ENCODE results near the gene VAV2. TPM values are rescaled to one million over a fixed set of nuclear protein-coding genes. Genes with fewer than 3 reads are reported as not detected.

Gene VAV2
- total RNA-seq, 8 experiments from 2014 or later = 5.9 to 33.0 (median 14.9) TPM

DNA sequence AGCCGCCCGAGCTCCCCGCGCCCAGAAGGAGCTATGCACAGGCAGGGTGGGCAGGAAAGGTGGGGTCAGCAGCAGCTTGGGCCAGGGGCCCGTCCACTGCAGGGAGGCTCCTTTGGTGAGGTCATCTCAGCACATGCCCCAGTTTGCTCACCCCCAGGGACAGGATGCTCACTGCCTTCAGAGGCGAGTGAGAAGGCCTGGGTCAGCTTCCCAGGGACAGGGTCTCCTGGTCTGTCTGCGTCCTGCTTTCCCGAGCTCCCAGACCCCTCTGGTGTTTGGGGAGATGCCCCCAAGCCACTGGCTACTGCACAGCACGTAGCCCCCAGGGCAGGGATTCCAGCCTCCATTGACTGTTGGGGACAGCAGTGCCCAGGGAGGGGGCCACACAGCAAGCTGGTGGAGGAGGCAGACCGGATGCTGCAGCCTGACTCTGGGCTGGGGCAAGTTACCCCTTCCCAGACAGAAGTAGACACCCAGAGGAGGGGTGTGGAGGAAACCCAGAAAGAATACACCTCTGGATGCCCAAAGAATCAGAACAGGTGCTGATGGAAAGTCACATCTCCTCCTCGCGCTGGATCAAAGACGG is 253.4 kb downstream of the VAV2 start:
- Histone ChIP-seq H3K4me1 (replicated peaks in 1 of 2) (peaks cover 31 to 45% of the 10 kb centered on the region in 2 donors), H3K27ac (peak overlapping the region in 1 of 2 donors; percentile 37), H3K4me3 (no peak overlapping the region)
- in situ Hi-C loops (cut with MboI; ENCODE audit: low pct_unique_long_range_greater_than_20kb in 2 of 9, low sequenced_read_pairs in 9 of 9, unreplicated experiment in 9 of 9) = loop anchor here in 1 of 9 experiments (25.0 kb wide), 1 partner anchor 201 kb away; the partner anchor contains the start of gene ADAMTSL2
- no peak for ATAC-seq (replicated peaks in 6 of 8)
- 20 to 100% (median 91%) methylated on average over 1 to 6 of the region's 13 CpGs; no CpG with 5 or more reads in 4 of the 10 experiments for WGBS, 10 experiments

DNA sequence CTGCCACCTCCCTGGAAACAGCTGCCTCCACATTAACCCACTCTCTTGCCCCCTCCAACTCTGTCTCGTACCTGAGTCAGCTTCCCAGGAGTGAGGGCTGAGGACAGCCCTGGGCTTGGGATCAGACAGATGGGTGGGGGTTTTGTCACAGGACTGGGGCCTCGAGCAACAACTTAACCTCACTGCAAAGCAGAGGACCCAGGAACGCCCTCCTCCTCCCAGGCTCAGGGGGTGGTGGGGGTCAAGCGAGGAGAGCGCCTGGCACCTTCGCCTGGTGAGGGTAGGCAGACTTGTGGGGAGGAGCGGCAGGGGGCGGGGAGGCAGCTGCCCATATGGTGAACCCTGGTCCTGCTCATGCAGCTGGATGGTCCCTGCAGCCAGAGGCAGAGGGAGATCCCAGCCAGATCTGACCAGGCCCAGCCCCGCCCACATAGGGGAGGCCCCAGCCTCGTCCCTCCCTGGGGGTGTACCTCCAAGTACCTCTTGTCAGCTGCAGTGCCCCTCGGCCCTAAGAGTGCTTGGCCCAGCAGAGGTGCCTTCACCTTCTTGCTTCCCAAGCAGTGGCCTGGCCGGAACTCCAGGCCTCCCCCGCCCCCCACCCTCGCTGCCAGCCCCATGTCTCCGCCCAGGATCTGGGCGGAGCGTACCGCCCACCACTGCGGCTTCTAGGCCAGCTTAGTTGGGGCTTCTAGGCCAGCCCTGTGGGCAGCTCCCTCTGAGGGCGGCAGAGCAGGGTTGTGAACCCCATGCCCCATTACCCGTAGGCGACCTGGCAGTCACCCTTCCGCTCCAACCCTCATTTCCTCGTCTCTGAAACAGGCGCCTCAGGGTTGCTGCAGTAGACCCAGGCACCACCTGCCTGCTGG is 254.1 kb downstream of the VAV2 start, which contains the start of gene SARDH:
SARDH (minus strand) TSS at position 579 of the 866 bp plus-strand sequence. CDS start 4,179 bp downstream, outside the sequence.
- H3K4me1 ChIP-seq (replicated peaks in 1 of 2) = peaks cover 31 to 45% of the 10 kb centered on the region in 2 donors
- H3K27ac ChIP-seq = peak within 1 kb of the TSS in 1 of 2 donors; percentile 37
- H3K4me3 ChIP-seq = peak within 1 kb of the TSS in 4 of 5 donors; percentile 15 to 30 (median 21)
- WGBS, 10 experiments = 0 to 43% methylated on average over 1 to 2 of the region's 25 CpGs; no CpG with 5 or more reads in 8 of the 10 experiments
- in situ Hi-C loops (cut with MboI; ENCODE audit: low pct_unique_long_range_greater_than_20kb in 2 of 9, low sequenced_read_pairs in 9 of 9, unreplicated experiment in 9 of 9) = loop anchor here in 1 of 9 experiments (25.0 kb wide), 1 partner anchor 201 kb away; the partner anchor contains the start of gene ADAMTSL2
- ATAC-seq (replicated peaks in 6 of 8) = peak; percentile 79 to 90 (median 82)

DNA sequence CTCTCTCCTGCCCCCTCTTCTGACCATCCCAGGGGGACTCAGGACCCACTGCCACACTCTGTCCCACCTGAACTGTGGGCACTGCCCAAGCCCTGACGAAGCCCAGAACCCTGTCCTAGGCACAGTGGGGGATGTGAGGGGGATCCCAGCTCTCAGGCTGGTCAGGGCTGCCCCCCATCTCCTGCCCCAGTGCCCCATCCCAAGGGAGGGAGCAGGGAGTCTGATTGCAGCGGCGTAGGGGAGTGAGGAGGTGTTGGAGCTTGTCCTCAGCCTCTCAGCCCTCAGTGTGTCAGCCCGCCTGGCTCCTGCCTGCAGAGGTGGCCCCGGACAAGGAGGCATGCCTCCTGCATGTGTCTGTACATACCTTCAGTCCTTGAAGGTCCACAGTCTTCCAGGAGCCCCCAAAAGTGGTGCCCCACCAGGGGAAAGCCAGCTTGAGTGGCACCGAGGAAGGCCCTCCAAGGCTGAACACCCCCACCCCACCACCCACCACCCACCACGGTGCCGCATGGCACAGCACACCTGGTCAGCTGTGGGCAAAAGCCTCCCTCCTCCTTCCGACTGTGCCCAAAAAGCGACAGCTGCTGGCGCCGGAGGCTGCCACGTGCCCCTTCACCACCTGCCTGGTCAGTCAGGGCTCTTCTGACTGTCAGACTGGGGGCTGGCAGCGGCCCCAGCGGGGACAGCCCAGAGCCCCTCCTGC is 254.9 kb downstream of the VAV2 start:
- ATAC-seq (replicated peaks in 6 of 8) = no peak
- peak overlapping the region in 1 of 2 donors; percentile 5 for H3K27ac ChIP-seq

DNA sequence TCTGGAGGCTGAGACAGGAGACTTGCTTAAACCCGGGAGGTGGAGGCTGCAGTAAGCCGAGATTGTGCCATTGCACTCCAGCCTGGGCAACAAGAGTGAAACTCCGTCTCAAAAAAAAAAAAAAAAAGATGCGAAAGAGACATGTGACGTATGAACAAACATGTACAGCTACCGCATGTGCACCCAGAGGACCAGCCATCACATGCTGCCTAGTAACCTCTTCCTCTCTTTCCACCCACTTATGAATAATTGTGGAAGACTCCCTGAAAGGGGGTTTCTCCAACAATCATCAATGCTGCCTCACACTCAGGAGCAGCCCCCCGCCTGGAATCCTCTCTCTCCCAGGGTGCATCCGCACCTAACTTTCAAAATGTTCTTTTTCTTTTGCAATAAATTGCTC is 256.2 kb downstream of the VAV2 start:
- peak overlapping the region; percentile 60 to 66 for H3K27ac ChIP-seq
- WGBS, 10 experiments = 65 to 100% (median 90%) methylated on average over 1 to 7 of the region's 8 CpGs
- in situ Hi-C loops (cut with MboI; ENCODE audit: low pct_unique_long_range_greater_than_20kb in 2 of 9, low sequenced_read_pairs in 9 of 9, unreplicated experiment in 9 of 9) = loop anchor here in 1 of 9 experiments (25.0 kb wide), 1 partner anchor 199 kb away; the partner anchor contains the start of gene ADAMTSL2
- H3K4me3 ChIP-seq = no peak overlapping the region
- H3K4me1 ChIP-seq (replicated peaks in 1 of 2) = peaks cover 31 to 42% of the 10 kb centered on the region in 2 donors
- no peak for ATAC-seq (replicated peaks in 6 of 8)

More for the DNA sequence above, 254.9 kb downstream of the VAV2 start:
- in situ Hi-C loops (cut with MboI; ENCODE audit: low pct_unique_long_range_greater_than_20kb in 2 of 9, low sequenced_read_pairs in 9 of 9, unreplicated experiment in 9 of 9) = loop anchor here in 1 of 9 experiments (25.0 kb wide), 1 partner anchor 200 kb away; the partner anchor contains the start of gene ADAMTSL2
- Histone ChIP-seq H3K4me1 (replicated peaks in 1 of 2) (peaks cover 31 to 42% of the 10 kb centered on the region in 2 donors), H3K4me3 (no peak overlapping the region)
- 29 to 93% (median 67%) methylated on average over 1 to 3 of the region's 15 CpGs; no CpG with 5 or more reads in 6 of the 10 experiments for WGBS, 10 experiments

DNA sequence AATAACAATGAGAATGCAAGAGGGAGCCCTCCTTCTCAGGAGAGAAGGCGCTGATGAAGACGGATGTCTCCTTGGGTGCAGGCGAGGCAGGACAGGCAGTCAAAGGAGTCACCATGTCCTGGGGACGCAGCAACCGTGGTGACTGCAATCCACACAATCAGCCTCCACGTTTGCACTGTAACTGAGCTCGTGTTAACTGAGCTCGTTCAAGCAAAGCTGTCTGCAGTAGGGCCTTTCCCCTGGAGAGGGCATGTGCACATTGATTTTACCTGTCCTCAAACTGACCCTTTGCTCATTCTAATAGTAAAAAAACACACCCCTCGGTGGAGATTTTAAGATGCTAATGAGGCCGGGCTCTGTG is 256.7 kb downstream of the VAV2 start:
- peak in 5 of 8 experiments; percentile 14 to 39 (median 18) for ATAC-seq (replicated peaks in 6 of 8)
- 0 to 67% (median 19%) methylated on average over 1 to 8 of the region's 10 CpGs; no CpG with 5 or more reads in 5 of the 10 experiments for WGBS, 10 experiments
- no peak overlapping the region for H3K4me3 ChIP-seq
- H3K27ac ChIP-seq = peak overlapping the region; percentile 60 to 66
- in situ Hi-C loops (cut with MboI; ENCODE audit: low pct_unique_long_range_greater_than_20kb in 2 of 9, low sequenced_read_pairs in 9 of 9, unreplicated experiment in 9 of 9) = loop anchor here in 1 of 9 experiments (25.0 kb wide), 1 partner anchor 198 kb away; the partner anchor contains the start of gene ADAMTSL2
- peaks cover 31 to 42% of the 10 kb centered on the region in 2 donors for H3K4me1 ChIP-seq (replicated peaks in 1 of 2)

DNA sequence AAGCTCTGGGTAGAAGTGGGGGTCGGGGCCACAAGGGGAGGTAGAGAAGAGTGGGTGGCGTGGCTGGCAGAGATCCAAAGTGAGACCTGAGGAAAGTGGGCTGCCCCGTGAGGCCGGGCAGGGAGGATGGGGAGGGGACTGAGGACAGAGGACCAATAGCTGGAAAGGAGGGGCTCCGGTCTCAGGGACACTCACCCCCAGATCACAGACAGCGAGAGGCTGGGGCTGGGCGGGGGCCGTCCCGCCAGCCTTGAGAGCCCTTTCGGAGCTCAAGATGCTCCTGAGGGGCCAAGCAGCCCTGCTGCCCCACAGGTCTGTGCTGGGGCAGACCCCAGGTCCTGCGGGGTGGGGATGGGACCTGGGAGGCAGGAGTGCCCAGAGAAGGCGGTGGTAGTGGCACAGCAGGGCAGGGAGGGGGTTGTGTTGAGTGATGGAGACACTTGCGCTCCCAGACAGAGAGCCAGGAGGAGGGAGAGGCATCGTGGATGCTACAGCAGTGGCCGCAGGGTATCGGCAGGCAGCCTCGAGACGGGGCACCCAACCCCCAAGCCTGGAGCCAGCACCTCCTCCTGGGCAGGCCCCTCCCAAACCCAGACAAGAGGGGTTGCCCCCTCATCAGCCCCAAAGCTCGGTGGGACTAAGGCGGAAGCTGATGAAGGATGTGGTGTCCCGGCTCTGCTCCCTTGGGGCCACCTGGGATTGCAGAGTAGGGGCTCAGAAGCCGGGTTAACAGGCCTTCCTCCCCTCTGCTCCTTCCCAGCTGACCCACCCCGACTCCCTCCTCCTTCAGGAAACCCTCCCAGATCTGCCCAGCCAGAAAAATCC is 257.3 kb downstream of the VAV2 start:
- no peak overlapping the region for H3K4me3 ChIP-seq
- peak overlapping the region; percentile 60 to 66 for H3K27ac ChIP-seq
- H3K4me1 ChIP-seq (replicated peaks in 1 of 2) = peaks cover 31 to 42% of the 10 kb centered on the region in 2 donors
- 20% methylated on average over 2 of the region's 23 CpGs; no CpG with 5 or more reads in 9 of the 10 experiments for WGBS, 10 experiments
- in situ Hi-C loops (cut with MboI; ENCODE audit: low pct_unique_long_range_greater_than_20kb in 2 of 9, low sequenced_read_pairs in 9 of 9, unreplicated experiment in 9 of 9) = loop anchor here in 1 of 9 experiments (25.0 kb wide), 1 partner anchor 198 kb away; the partner anchor contains the start of gene ADAMTSL2
- peak in 3 of 8 experiments; percentile 16 to 18 (median 16) for ATAC-seq (replicated peaks in 6 of 8)

DNA sequence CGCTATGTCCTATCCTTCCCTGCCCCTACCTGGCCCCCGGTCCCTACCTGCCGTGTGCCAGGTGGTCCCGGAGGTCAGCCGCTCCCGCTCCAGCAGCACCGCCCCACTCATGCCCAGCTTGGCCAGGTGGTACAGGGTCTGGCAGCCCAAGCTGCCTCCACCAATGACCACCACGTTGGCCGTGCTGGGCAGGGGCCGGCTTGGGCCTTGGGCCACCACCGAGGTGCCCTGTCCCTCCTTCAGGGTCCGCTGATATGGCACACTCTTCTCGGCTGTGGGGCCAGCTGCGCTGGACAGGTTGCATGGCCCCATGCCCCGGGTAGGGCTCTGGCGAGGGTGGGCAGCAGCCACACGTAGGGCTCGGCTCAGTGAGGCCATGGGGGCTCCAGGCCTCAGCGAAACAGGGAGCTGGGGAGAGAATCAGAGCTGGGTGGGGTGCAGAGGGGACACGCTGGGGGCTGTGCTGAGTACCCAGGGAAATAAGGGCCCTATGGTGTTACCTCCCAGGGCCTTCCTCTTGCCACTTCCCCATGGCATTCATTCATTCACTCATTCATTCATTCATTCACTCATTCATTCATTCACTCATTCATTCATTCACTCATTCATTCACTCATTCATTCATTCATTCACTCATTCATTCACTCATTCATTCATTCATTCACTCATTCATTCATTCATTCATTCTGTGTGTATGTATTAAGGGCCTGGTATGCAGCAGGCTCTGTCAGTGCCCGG is 258.2 kb downstream of the VAV2 start:
- no peak for ATAC-seq (replicated peaks in 6 of 8)
- Histone ChIP-seq H3K27ac (no peak overlapping the region), H3K4me1 (replicated peaks in 1 of 2) (peaks cover 31 to 42% of the 10 kb centered on the region in 2 donors), H3K4me3 (no peak overlapping the region)
- WGBS, 10 experiments = 30 to 100% (median 89%) methylated on average over 1 to 2 of the region's 21 CpGs; no CpG with 5 or more reads in 6 of the 10 experiments
- in situ Hi-C loops (cut with MboI; ENCODE audit: low pct_unique_long_range_greater_than_20kb in 2 of 9, low sequenced_read_pairs in 9 of 9, unreplicated experiment in 9 of 9) = loop anchor here in 1 of 9 experiments (25.0 kb wide), 1 partner anchor 197 kb away; the partner anchor contains the start of gene ADAMTSL2

DNA sequence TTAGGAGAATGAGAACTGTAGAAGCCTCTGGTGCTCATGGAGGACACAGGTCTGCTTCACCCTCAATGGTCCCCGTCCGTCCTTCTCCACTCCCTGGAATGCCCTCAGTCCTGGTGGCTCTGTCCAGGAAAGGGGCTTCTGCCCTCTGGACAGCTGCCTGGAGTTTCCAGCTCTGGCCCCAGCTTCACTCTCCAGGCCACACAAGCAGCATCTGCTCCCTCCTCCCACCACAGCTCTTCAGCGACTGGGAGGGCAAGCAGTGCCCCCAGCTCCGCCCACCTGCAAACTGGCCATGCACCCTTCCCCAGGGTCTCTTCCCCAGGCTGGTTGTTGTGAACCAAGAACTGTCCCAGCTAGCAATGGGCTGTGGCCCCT is 258.7 kb downstream of the VAV2 start:
- in situ Hi-C loops (cut with MboI; ENCODE audit: low pct_unique_long_range_greater_than_20kb in 2 of 9, low sequenced_read_pairs in 9 of 9, unreplicated experiment in 9 of 9) = loop anchor here in 1 of 9 experiments (25.0 kb wide), 1 partner anchor 196 kb away; the partner anchor contains the start of gene ADAMTSL2
- WGBS, 10 experiments = 90 to 100% methylated on average over 1 to 2 of the region's 4 CpGs; no CpG with 5 or more reads in 8 of the 10 experiments
- no peak overlapping the region for H3K27ac ChIP-seq
- no peak overlapping the region for H3K4me3 ChIP-seq
- ATAC-seq (replicated peaks in 6 of 8) = no peak
- peaks cover 28 to 38% of the 10 kb centered on the region in 2 donors for H3K4me1 ChIP-seq (replicated peaks in 1 of 2)

DNA sequence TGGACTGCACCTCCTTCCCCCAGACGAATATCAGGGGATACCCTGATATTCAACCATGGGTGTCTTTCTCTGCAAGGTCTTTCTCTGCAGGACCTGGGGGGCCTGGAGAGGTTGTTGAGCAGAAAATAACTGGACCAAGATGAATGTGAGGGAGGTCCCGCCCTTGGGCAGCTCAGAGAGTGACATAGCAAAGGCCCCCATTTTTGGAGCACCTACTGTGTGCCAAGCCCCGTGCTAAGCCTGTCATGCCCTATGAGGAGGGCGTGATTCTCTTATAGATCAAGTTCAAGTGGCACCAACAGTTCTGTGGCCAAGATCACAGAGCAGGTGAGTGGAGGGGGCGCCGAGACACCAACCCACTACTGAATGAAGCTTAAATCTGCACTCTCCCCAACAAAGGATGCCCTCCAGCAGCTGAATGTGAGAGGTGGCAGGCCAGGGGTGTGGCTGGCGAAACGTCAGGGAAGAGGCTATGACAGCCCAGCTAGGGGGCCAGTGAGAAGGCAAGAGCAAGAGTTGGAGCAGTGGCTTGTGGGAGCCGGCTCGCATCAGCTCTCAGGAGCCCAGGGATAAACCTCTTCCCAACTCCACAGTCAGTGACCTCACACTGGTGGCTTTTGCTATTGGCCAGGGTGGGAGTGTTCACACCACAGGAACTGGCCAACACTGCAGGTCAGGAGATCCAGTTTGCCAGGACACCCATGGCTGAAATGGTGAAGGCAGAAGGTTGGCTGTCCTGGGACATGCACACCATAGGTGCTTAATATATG is 259.3 kb downstream of the VAV2 start:
- 0 to 89% (median 71%) methylated on average over 1 to 7 of the region's 10 CpGs; no CpG with 5 or more reads in 4 of the 10 experiments for WGBS, 10 experiments
- no peak overlapping the region for H3K4me3 ChIP-seq
- H3K4me1 ChIP-seq (replicated peaks in 1 of 2) = peaks cover 22 to 32% of the 10 kb centered on the region in 2 donors
- no peak overlapping the region for H3K27ac ChIP-seq
- in situ Hi-C loops (cut with MboI; ENCODE audit: low pct_unique_long_range_greater_than_20kb in 2 of 9, low sequenced_read_pairs in 9 of 9, unreplicated experiment in 9 of 9) = loop anchor here in 1 of 9 experiments (25.0 kb wide), 1 partner anchor 196 kb away; the partner anchor contains the start of gene ADAMTSL2
- no peak for ATAC-seq (replicated peaks in 6 of 8)

DNA sequence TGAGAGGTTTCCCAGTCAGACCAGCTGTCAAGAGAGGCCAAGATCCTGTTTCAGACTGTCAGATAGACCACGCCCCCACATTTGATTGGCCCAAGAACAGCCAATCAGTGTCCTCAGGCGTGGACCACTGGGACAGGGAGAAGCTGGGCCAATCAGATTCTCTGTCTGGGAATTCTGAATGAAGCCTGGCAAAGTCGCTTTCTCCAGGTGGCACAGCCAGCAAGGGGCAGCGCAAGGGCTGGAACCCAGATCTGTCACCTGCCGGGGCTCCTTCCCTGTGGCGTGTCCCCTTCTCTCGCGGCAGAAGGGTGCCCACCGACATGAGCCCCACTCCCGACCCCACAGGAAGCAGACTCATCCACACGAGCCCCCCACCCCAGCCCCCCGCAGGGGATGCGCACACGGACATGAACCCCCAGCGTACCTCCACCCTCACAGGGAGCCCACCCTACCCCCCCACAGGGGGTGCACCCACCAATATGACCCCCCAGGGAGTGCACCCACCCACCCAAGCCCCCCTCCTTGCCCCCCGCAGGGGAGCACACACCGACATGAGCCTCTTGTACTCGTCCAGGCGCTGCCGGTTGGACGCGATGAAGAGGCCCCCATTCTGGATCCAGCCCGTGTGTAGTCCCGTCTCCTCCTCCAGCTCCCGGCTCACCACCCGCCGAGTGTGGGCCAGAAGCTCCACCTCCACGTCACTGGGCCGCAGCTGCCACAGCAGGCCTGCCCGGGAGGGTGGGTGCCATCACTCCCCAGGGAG is 260.1 kb downstream of the VAV2 start:
- WGBS, 10 experiments = 14 to 80% (median 31%) methylated on average over 1 to 7 of the region's 30 CpGs; no CpG with 5 or more reads in 6 of the 10 experiments
- in situ Hi-C loops (cut with MboI; ENCODE audit: low pct_unique_long_range_greater_than_20kb in 2 of 9, low sequenced_read_pairs in 9 of 9, unreplicated experiment in 9 of 9) = loop anchor here in 1 of 9 experiments (25.0 kb wide), 1 partner anchor 195 kb away; the partner anchor contains the start of gene ADAMTSL2
- H3K27ac ChIP-seq = no peak overlapping the region
- peaks cover 17 to 25% of the 10 kb centered on the region in 2 donors for H3K4me1 ChIP-seq (replicated peaks in 1 of 2)
- no peak overlapping the region for H3K4me3 ChIP-seq
- ATAC-seq (replicated peaks in 6 of 8) = peak in 3 of 8 experiments; percentile 83 to 93 (median 88)

All from motor neuron (in vitro differentiated cells).